VCaP (cell line): ENCODE results near the gene PRKCB.

Experiments
- H3K27ac ChIP-seq: fragments of 450-650 bp; 2 replicates; pipeline ENCODE4 v1.5.1; 2017
- CTCF ChIP-seq: fragments of 450-650 bp; conservative IDR thresholded peaks from 2 replicates; pipeline ENCODE4 v1.5.1; 2017; ENCODE audit warnings: mild to moderate bottlenecking, moderate library complexity

Gene PRKCB

GRCh38 chr16:23947838-23948237 is 112.1 kb downstream of the PRKCB start:
- H3K27ac ChIP-seq, result no peak overlapping the region
- no peak for TF ChIP-seq CTCF

- H3K27ac ChIP-seq, result no peak overlapping the region
Measured at GRCh38 chr16:23948949-23949411, 113.2 kb downstream of the PRKCB start.

GRCh38 chr16:23949630-23950290 is 114.0 kb downstream of the PRKCB start:
- TF ChIP-seq CTCF, result no peak
- no peak overlapping the region for H3K27ac ChIP-seq

More at GRCh38 chr16:23948949-23949411, 113.2 kb downstream of the PRKCB start:
- TF ChIP-seq CTCF, result no peak

- no peak for TF ChIP-seq CTCF
- H3K27ac ChIP-seq, result no peak overlapping the region
Measured at GRCh38 chr16:23950291-23950894, 114.6 kb downstream of the PRKCB start.

GRCh38 chr16:23950898-23951297 is 115.1 kb downstream of the PRKCB start:
- no peak for TF ChIP-seq CTCF
- H3K27ac ChIP-seq, result no peak overlapping the region

GRCh38 chr16:23952128-23952970 is 116.6 kb downstream of the PRKCB start:
- TF ChIP-seq CTCF, result no peak
- H3K27ac ChIP-seq, result no peak overlapping the region

GRCh38 chr16:23952971-23953300 is 117.2 kb downstream of the PRKCB start:
- TF ChIP-seq CTCF, result no peak
- H3K27ac ChIP-seq, result no peak overlapping the region
